SJSA1 (cell line): Measurements from ENCODE around the gene LRRC32. TPM values are rescaled to one million over a fixed set of nuclear protein-coding genes. Genes with fewer than 3 reads are reported as not detected.
A peak's percentile ranks its signal among the peaks of the same experiment; 100 is the strongest.

Source experiments
- DNase-seq, 2 experiments: peaks; one replicate each; pipeline ENCODE4 v3.0.0-alpha.2; 2015 to 2020; ENCODE audit warnings: low spot score in 2 of 2, low read depth in 1 of 2
- H3K27ac ChIP-seq: fragments of 250-450 bp; sonication (Bioruptor Pico); 2 replicates; pipeline ENCODE4 v1.5.1; 2020; ENCODE audit warnings: mild to moderate bottlenecking, moderate library complexity
- H3K27me3 ChIP-seq: fragments of 250-450 bp; sonication (Bioruptor Pico); replicated peaks from 2 replicates; pipeline ENCODE4 v1.5.1; 2020; ENCODE audit warnings: mild to moderate bottlenecking, moderate library complexity
- H3K36me3 ChIP-seq: fragments of 250-450 bp; sonication (Bioruptor Pico); 2 replicates; pipeline ENCODE4 v1.5.1; 2020; ENCODE audit warnings: mild to moderate bottlenecking
- H3K4me1 ChIP-seq: fragments of 250-450 bp; sonication (Bioruptor Pico); replicated peaks from 2 replicates; pipeline ENCODE4 v1.6.1; 2021; ENCODE audit warnings: mild to moderate bottlenecking
- H3K4me3 ChIP-seq: fragments of 250-450 bp; sonication (Bioruptor Pico); 2 replicates; pipeline ENCODE4 v1.5.1; 2020; ENCODE audit warnings: mild to moderate bottlenecking
- H3K9me3 ChIP-seq: fragments of 250-450 bp; sonication (Bioruptor Pico); replicated peaks from 2 replicates; pipeline ENCODE4 v1.5.1; 2020; ENCODE audit warnings: mild to moderate bottlenecking
- total RNA-seq: library from RNA; depleted of rRNA; stranded (reverse); fragments of >200 nt; shearing (Covaris generic); gene quantifications from 2 replicates; pipeline ENCODE4 v1.2.3, GENCODE V29; 2014

Gene LRRC32
- total RNA-seq, 1 experiment from 2014 or later, result 7.8 TPM

GRCh38 chr11:76680518-76681425 lies 10.2 kb upstream of the LRRC32 start:
- no peak overlapping the region for H3K27ac ChIP-seq
- H3K36me3 ChIP-seq, result no peaks in the 10 kb centered on the region
- H3K9me3 ChIP-seq, result no peaks in the 10 kb centered on the region
- H3K4me3 ChIP-seq, result no peak overlapping the region
- H3K4me1 ChIP-seq, result peaks cover 4% of the 10 kb centered on the region
- DNase-seq, result peak; percentile 56 to 66
- no peaks in the 10 kb centered on the region for H3K27me3 ChIP-seq

GRCh38 chr11:76678321-76678720 lies 7.8 kb upstream of the LRRC32 start:
- Histone ChIP-seq H3K27ac (no peak overlapping the region), H3K4me3 (no peak overlapping the region), H3K9me3 (no peaks in the 10 kb centered on the region), H3K27me3 (no peaks in the 10 kb centered on the region), H3K4me1 (peaks cover 4% of the 10 kb centered on the region), H3K36me3 (no peaks in the 10 kb centered on the region)
- no peak for DNase-seq

GRCh38 chr11:76677458-76677765 lies 6.9 kb upstream of the LRRC32 start:
- H3K4me1 ChIP-seq, result peaks cover 4% of the 10 kb centered on the region
- DNase-seq, result no peak
- no peaks in the 10 kb centered on the region for H3K9me3 ChIP-seq
- no peak overlapping the region for H3K4me3 ChIP-seq
- H3K27ac ChIP-seq, result no peak overlapping the region
- H3K36me3 ChIP-seq, result no peaks in the 10 kb centered on the region
- no peaks in the 10 kb centered on the region for H3K27me3 ChIP-seq

- H3K9me3 ChIP-seq, result no peaks in the 10 kb centered on the region
- no peak overlapping the region for H3K4me3 ChIP-seq
- no peaks in the 10 kb centered on the region for H3K27me3 ChIP-seq
- no peak for DNase-seq
- H3K36me3 ChIP-seq, result no peaks in the 10 kb centered on the region
- peaks cover 4% of the 10 kb centered on the region for H3K4me1 ChIP-seq
- no peak overlapping the region for H3K27ac ChIP-seq
Measured at GRCh38 chr11:76676636-76677457, 6.3 kb upstream of the LRRC32 start.

GRCh38 chr11:76674517-76675400 lies 4.2 kb upstream of the LRRC32 start:
- Histone ChIP-seq H3K9me3 (no peaks in the 10 kb centered on the region), H3K27me3 (no peaks in the 10 kb centered on the region), H3K4me3 (no peak overlapping the region), H3K4me1 (peaks cover 7% of the 10 kb centered on the region), H3K27ac (no peak overlapping the region), H3K36me3 (no peaks in the 10 kb centered on the region)
- no peak for DNase-seq

GRCh38 chr11:76673176-76674142 lies 2.9 kb upstream of the LRRC32 start:
- H3K4me3 ChIP-seq, result no peak overlapping the region
- H3K36me3 ChIP-seq, result no peaks in the 10 kb centered on the region
- H3K4me1 ChIP-seq, result peaks cover 15% of the 10 kb centered on the region
- H3K9me3 ChIP-seq, result no peaks in the 10 kb centered on the region
- no peak for DNase-seq
- H3K27ac ChIP-seq, result no peak overlapping the region
- H3K27me3 ChIP-seq, result no peaks in the 10 kb centered on the region

- no peak for DNase-seq
- H3K9me3 ChIP-seq, result no peaks in the 10 kb centered on the region
- H3K27me3 ChIP-seq, result no peaks in the 10 kb centered on the region
- no peak overlapping the region for H3K4me3 ChIP-seq
- H3K4me1 ChIP-seq, result peaks cover 15% of the 10 kb centered on the region
- no peaks in the 10 kb centered on the region for H3K36me3 ChIP-seq
- no peak overlapping the region for H3K27ac ChIP-seq
Measured at GRCh38 chr11:76672431-76673175, 2.1 kb upstream of the LRRC32 start.

- Histone ChIP-seq H3K4me3 (no peak overlapping the region), H3K27ac (no peak overlapping the region), H3K4me1 (peaks cover 18% of the 10 kb centered on the region), H3K36me3 (no peaks in the 10 kb centered on the region), H3K9me3 (no peaks in the 10 kb centered on the region), H3K27me3 (no peaks in the 10 kb centered on the region)
- DNase-seq, result no peak
Measured at GRCh38 chr11:76671626-76672309, 1.2 kb upstream of the LRRC32 start.

- H3K9me3 ChIP-seq, result no peaks in the 10 kb centered on the region
- no peak for DNase-seq
- H3K27ac ChIP-seq, result no peak overlapping the region
- no peak overlapping the region for H3K4me3 ChIP-seq
- H3K27me3 ChIP-seq, result no peaks in the 10 kb centered on the region
- no peaks in the 10 kb centered on the region for H3K36me3 ChIP-seq
- H3K4me1 ChIP-seq, result peaks cover 23% of the 10 kb centered on the region
Measured at GRCh38 chr11:76671237-76671592, 668 bp upstream of the LRRC32 start.

GRCh38 chr11:76669901-76670484 lies 554 bp downstream of the LRRC32 start:
- Histone ChIP-seq H3K9me3 (no peaks in the 10 kb centered on the region), H3K4me3 (peak overlapping the region; percentile 41), H3K27me3 (no peaks in the 10 kb centered on the region), H3K36me3 (no peaks in the 10 kb centered on the region), H3K27ac (peak overlapping the region; percentile 42; the same call in 1 of the 2 replicates), H3K4me1 (peaks cover 26% of the 10 kb centered on the region)
- DNase-seq, result peak; percentile 67 to 71

- no peak overlapping the region for H3K4me3 ChIP-seq
- no peaks in the 10 kb centered on the region for H3K9me3 ChIP-seq
- H3K4me1 ChIP-seq, result peaks cover 26% of the 10 kb centered on the region
- DNase-seq, result no peak
- H3K36me3 ChIP-seq, result no peaks in the 10 kb centered on the region
- H3K27me3 ChIP-seq, result no peaks in the 10 kb centered on the region
- no peak overlapping the region for H3K27ac ChIP-seq
Measured at GRCh38 chr11:76668362-76669155, 2.0 kb downstream of the LRRC32 start.
